Measurements from ENCODE around the gene MUC2.
A peak's percentile ranks its signal among the peaks of the same experiment; 100 is the strongest.

MUC2 gene

DNA sequence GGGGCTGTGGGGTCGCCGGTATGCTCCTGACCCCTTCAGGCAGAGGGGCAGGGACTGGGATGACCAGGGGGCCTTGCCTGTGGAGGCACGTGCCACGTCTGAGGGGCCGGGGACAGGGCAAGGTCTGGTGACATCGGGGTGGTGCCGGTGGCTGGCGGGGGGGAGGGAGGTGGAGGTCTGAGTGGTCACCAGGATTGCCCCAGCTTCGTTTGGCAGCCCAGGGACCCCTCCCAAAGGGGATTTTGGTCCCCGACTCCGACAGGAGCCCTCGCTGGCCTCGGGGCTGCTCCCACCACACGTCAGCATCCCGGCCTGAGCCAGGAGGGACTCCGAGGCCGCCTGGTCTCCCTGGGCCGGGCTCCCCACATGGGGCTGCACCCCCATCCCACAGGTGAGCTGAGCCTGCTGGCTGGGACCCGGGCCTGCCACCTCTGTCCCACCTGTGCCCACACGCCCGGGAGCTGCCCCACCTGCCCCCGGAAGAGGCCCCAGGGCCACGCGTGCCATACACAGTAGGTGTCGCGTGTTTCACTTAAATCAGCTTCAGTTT, 37.1 kb upstream of the MUC2 start:
- DNase-seq: no peak

DNA sequence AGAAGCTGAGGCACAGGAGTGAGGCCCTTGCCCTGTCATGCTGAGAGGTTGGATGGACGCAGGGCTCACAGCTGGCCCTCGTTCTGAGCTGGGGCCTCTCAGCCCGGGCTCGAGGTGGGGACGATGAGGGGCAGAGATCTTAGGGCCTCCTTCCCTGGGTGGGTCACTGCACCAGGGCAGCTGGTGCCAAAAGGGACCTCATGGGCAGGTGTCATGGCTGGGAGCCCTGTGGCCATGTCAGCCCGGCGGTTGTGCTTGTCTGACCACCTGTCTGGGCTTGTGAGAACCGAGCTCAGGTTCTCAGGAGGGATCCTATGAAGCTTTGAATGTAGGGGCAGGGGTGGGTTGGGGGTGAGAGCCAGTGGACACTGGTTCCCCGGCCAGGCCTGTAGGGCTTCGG, 36.3 kb upstream of the MUC2 start:
- DNase-seq: no peak

DNA sequence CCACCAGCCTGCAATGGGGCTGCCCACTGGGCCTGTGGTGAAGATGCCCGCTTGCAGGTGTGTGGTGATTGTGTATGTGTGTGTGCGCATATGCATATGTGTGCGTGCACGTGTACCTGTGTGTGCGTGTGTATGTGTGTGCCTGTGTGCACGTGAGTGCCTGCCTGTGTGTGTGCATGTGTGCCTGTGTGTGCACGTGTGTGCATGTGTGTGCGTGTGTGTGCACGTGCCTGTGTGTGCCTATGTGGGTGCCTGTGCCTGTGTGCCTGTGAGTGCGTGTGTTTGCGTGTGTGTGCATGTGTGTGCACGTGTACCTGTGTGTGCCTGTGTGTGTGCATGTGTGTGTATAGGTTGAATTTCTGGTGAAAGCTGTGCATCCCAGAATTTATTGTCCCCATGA, 35.8 kb upstream of the MUC2 start:
- DNase-seq: no peak

DNA sequence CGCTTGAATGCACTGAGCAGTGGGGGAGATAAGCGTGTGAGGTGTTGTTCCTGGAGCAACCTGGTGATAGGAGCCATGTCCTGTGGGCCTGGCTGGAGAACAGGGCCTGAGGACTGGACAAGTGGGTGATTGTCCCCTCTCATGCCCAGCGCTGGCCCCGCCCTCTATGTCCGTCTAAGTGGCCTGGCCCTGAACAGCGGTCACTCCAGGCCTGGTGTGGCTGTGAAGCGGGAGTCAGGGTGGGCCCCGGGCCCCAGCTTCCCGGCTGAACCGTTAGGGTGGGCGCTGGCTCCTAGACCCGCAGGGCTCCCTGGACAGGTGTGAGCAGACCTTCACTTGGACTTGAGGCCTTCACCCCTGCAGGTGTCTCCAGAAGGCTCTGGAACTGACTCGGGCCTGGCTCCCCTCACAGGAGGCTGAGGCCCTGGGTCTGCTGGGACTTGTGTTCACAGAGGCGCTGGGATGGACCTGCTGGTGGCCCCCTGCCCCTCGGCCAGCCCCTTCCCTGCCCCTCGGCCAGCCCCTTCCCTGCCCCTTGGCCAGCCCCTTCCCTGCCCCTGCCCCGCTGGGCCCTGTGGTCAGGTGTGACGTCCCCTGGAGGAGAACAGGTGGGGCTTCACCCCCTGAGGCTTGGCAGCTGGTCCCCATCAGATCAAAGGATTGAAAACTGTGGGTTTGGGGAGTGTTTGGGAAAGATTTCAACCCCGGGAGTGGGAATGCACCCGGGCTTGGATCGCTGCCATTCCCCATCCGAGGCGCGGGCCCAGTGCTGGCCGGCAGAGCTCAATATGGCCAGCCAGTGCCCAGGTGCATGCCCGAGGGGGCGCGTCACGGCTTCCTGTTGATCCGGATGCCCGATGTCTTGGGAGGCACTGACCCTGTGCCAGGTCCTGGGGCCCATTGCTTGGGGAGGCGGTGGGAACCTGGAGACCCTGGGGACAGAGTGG, 34.9 kb upstream of the MUC2 start:
- no peak for DNase-seq

DNA sequence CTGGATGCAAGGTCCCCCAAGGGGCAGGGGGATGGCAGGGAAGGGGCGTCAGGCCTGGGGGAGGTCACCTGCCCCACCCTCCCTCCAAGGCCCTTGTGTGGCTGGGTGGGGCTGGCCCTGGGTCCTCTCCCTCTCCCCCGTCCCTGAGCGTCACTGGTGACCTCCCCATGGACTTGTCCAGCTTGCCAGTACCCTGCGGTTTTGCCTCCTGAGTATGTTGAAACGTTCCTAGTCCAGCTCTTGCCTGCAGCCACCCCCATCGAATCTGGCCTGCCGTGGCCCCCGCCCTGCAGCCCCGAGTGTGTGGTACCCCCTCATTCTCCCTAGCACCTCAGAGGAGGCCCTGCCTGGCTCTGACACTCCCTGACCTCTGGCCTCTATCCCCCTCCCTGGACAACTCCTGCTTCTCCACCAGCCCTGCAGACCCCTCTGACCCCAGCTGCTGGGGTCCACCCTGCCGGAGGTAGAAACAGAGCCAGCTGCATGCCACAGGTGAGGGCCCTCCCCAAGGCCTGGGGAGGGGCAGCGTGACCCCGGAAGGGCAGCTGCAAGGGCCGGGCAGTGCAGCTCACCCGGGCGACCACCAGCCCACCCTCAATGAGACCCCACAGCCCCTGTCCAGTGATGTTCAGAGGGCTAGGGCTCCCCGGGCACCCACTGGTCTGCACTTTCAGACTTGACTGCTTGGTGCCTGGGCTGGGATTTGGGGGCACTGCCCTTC, 34.1 kb upstream of the MUC2 start:
- no peak for DNase-seq

DNA sequence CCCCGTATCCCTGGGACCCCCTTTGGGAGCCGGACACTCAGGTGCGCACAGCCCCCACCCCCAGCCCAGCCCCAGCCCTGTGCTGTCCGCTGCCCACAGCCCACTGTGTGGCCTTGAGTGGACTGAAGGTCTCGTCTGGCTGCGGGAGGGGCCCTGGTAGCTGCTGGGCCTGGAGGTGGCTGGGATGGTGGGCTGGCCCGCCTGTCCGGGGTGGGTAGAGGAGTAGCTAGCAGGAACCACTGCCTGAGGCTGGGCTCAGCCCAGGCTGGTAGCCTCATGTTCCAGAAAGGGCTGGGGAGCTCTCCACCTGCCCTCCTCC, 33.6 kb upstream of the MUC2 start:
- no peak for DNase-seq

DNA sequence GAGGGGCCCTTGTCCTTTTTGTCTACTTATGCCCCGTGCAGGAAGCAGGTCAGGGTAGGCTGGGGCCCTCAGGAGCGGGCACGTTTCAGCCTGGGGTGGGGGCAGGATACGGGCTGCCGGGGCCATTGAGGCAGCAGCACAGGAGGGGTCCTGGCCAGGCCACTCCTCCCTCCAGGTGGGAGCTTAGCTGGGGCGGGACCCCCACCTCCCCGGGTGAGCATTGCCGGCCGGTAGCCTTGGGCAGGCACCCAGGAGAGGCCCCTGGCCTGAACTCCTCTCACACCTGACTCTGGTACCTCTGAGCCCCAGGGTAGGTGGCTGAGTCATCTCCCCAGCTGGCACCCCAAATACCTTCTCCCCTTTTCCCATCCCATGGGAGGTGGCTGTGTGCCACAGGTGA, 33.2 kb upstream of the MUC2 start:
- no peak for DNase-seq

DNA sequence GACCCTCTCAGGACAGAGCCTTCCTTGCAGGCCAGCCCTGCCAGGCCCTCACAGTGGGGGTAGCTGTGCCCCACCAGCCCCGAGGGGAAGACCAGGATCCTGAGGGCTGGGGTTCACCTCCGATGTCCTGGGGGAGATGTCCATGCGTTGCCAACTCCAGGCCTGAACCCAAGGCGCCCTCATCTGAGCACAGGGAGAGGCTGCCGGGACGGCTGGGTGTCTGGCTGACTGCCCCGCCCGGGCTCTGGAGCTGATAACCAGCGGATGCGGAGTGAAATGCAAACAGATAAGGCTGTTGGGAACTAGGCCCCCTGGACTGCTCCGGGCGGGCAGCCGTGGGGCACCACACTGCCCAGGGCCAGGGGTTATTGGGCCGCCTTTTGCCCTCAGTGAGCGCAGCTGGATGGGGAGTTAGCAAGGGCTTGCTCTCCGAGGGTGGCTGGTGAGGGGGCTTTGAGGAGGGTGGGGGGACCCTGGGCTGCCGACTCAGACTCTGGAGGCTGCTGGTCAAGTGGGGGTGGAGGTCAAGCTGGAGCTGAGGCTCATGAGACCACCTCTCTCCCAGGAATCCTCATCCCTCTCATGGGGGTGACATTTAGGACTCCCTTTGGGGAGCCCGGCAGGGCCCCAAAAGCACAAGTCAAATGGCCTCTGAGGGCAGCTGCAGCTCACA, 32.6 kb upstream of the MUC2 start:
- no peak for DNase-seq

DNA sequence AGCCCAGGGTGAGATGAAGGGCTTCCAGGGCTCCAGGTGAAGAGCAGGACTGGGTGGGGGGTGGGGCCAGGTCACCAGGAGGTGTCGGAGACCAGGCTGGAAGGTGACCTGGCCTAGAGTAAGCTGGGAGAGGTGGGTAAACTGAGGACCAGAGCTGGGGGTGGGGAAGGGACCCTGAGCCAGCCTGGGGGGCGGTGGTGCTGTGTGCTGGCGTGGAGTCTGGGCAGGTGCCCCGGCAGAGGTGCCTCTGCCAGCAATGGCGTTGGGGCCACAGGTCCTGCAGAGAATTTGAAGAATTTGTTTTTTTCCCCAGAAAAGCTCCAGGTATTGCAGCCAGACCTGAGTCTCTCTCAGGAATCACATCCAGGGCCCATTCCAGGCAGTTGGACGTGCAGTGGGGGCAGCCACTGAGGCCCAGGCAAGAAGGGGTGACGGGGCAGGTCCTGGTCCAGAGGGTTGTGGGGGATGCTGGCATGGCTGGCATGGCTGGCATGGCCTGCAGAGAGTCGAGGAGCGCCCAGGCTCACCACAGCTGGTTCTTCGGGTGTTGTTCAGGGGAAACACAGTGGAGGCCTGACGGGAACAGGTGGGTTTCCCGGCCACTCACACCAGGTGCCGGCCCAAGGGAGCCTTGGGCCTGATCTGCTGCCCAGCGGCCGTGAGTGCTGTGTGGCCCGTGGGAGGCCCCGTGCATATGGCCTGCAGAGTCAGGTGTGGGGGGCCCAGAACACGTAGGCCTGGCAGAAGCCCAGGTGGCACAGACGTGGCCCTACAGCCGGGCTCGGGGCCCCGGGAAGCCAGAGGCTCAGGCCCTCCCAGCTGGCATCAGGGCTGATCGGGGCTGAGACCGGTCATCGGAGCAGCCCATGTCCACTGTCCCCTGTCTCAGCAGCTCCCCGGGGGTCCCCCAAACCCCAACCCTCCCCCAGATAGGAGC, 31.8 kb upstream of the MUC2 start:
- no peak for DNase-seq

DNA sequence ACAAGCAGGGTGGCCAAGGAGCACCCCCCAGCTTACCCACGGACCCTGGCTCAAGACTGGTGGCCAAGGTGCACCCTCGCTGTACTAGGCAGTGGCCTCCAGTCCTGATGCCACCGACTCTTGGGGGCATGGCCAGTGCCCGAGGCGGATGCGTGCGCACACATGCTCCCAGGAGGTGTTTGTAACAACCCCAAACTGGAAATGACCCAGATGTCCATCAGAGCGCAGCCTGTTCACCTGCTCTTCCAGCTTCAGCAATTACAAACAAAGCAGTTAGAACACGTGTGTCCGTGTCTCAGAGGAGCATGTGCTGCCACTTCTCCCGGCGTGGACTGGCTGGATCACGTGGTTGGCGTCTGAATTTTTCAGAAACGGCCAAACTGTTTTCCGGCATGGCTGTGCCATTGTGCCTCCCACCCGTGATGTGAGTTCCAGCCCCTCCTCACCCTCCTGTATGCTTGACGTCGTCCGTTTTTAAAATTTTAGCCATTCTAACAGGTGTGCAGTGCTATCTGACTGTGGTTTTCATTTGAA, 31.0 kb upstream of the MUC2 start:
- no peak for DNase-seq

DNA sequence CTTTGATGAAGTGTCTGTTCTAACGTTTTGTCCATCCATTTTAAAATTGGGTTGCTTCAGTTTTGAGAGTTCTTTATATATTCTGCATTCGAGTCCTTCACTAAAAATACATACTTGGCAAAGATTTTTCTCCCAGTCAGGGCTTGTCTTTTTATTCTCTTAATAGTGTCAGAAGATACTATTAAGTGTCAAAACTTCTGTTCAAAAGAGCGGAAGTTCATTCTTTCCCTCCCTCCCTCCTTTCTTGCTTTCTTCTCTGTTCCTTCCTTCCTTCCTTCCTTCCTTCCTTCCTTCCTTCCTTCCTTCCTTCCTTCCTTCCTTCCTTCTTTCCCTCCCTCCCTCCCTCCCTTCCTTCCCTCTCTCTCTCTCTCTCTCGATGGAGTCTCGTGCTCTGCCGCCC, 30.5 kb upstream of the MUC2 start:
- DNase-seq: no peak

DNA sequence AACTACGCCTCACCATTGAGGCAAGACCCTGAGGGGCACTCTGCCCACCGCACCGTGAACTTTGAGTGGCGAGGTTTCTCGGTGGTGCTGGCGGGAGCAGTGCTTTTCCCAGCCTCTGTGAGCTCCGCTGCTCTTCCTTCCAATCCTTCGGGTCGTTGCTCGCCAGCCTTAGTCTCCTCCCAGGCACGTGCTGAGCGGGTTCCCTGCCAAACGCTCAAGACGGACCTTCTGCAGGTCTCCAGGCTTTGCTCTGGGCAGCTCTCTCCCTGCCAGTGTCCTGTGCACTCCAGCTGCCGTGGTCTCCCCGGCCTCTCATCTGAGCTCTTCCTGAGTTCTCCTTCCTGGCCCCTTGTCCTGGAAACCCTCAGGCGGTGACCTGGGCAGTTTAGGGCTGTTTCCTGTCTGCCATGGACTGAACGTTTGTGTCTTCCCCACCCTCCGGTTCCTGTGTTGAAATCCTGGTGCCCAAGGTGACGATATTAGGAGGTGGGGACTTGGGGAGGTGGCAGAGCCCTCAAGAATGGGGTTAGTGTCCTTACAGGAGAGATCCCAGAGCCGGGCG, 27.0 kb upstream of the MUC2 start:
- no peak for DNase-seq

DNA sequence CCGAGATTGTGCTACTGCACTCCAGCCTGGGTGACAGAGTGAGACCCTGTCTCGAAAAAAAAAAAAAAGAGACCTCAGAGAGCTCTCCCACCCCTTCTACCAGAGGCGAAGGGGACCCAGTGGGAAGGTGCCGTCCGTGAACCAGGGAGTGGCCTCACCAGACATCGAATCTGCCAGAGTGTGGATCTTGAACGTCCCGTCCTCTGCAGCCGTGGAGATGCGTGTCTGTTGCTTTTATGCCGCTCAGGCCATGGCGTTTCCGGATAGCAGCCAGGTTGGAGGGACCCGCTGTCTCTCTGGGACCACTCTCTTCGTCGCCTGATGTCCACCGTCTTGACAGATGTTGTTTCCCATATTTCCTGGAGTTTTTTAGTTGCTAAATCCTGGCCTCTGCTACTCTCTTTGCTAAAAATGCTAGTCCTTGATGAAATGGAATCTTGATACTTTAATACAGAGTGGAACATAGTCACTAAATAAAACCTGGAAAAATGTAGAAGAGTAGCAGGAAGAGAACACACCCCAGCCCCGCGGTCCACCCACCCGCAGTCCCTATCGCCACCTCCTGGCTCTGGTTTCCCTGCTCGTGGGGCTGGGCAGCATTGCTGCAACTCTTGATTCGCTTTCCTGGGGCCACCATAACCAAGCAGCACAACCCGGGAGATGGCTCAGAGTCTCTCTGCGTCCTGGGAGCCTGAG, 26.2 kb upstream of the MUC2 start:
- no peak for DNase-seq

DNA sequence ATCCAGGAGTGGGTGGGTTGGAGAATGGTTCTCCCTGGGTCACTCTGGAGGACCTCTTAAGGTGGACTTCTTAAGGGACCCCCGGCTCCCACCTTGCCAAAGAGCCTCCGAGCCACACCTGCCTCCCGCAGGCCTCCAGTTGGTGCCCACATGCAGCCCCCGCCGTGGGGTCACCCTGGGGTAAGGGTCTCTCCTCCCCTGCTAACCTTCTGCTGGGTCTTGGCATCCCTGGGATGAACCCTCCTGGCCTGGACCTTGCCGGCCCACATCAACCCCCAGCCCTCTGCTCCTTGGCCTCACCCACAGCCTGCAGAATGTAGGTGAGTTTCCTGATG, 25.6 kb upstream of the MUC2 start:
- no peak for DNase-seq

DNA sequence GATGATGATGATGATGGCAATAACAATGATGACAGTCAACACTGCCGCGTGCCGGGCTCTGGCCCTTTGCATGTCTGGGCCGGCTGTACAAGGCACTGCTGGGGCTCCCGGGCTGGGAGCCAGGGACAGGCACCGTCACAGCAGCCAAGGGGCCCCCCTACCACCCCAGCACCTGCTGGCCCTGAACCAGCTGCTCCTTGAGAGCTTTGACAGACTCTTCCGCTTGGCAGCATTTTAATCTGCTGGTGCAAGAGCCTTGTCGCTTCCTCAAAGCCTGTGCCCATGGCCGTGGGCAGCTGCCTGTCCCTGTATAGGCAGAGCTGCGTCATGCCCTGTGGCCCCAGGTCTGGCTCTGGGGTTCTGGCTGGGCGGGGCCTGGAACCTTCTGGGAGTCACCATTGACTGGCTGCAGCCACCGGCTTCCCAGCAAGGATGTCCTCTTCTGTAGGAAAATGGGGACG, 25.2 kb upstream of the MUC2 start:
- DNase-seq: no peak

DNA sequence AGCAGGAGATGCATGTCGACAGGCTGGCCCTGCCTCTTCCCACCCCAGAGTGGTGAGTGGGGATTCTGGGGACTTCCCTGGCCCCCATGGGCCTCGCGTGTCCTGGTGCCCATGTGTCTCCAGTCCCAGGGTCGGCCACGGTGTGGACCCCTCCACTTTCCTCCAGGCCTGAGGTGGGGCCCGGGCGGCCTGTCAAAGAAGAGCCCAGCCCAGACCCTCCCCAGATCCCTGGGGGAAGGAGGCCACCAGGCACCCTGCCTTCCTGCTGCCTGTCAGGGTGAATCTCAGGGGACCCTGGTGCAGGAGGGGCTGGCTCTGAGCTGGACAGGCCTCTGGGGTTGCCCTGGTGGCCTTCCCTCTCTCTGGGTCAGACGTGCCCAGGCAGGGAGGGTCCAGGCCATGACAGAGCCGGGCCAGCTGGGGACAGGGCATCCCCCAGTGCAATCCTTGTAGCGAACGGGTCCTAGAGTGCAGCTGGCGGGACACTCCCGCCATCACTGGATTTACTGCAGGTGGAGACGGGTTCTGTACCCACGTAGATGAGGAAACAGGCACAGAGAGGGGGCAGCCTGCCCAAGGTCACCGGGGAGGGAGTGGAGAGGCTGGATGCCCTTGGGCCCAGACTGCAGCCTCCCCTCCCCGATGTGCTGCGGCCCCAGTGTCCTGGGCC, 24.6 kb upstream of the MUC2 start:
- DNase-seq: no peak

DNA sequence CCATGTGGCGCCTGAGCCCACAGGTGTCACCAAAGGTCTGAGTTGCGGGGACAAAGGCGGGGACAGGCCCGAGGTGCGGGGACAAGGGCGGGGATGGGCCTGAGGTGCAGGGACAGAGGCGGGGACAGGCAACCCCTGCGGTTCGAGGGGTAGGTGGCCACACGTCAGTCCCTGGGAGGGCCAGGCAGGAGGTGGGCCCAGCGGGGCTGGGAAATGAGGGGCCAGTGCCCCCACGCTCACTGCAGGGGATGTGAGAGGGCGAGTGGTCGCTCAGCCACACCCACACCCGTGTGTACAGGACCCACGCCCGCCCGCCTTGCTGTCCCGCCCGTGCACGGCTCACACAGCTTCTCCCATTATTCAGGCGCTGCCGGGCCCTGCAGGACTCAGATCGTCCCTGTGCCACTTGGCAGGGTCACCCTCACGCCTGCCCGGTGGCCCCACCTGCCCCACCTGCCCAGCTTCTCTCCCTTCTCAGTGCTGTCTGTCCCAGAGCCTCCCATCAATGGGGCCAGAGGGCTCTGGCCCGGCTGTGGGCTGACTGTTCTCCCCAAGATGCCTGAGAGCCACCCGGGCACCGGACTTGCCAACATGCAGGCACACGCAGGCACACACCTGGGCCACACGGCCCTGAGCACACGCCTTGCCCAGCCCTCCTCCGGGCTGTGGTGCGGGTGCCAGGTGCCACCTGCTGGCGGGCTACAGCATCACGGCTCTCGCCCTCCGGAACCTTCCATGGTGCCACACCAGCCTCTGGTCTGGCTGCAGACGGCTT, 23.9 kb upstream of the MUC2 start:
- DNase-seq: peak; percentile 58

DNA sequence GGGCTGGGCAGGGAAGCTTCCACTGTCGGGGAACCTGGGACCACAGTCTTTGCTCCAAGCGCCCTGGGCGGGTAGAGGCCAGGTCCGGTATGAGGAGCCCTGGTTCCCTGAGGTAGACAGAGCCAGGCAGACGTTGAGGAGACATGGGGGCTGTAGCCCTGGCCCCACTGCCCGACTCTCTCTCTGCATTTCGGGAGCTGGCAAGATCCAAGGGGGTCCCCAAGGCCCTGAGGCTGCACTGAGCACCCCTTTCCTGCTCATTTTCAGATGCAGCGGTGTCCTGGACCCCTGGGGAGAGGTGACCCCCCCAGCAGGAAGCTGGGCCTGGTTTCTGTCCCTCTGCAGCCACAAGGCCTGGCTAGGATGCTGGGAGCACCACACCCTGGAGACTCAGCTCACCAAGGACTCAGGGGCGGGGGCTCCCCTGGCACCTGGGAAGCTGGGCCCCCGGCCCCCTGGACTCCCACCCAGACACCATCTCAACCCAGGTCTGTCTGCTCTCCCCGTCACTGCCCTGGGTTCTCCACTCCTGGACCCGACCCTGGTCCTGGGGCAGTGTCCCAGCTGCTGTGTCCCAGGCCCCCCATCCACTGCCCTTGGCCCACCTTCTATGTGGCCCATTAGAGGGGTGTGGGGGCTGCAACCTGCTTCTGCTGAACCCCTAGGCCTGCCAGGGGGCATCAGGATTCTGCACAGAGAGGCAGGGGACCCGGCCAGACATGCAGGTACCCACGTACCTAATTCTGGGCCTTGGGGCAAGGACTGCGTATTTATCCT, 23.1 kb upstream of the MUC2 start:
- DNase-seq: no peak
